Kidney epithelial cell (primary cell): ENCODE measurements around the gene RWDD4. TPM values are rescaled to one million over a fixed set of nuclear protein-coding genes. Genes with fewer than 3 reads are reported as not detected.
"Not testable (repeated sequence)": the region's sequence is repeated elsewhere in the genome, so short reads cannot be mapped to it uniquely, and the experiment has no call there.

ENCODE experiments used
- DNase-seq: peaks from one replicate; pipeline ENCODE4 v3.0.0-alpha.2; 2010; ENCODE audit warnings: low read depth
- H3K27me3 ChIP-seq: 2 replicates; pipeline ENCODE4 v1.6.0; 2011; ENCODE audit warnings: low read length; ENCODE audit not compliant: control insufficient read depth, insufficient read depth
- H3K36me3 ChIP-seq: 2 replicates; pipeline ENCODE4 v1.5.1; 2011; ENCODE audit warnings: low read length; ENCODE audit not compliant: control insufficient read depth, insufficient read depth
- H3K4me3 ChIP-seq: 2 replicates; pipeline ENCODE4 v1.5.1; 2011; ENCODE audit warnings: low read depth, mild to moderate bottlenecking, control low read depth, low read length
- total RNA-seq: library from RNA; depleted of rRNA; stranded (reverse); fragments of >200 nt; gene quantifications from 2 replicates; pipeline ENCODE4 v1.2.3, GENCODE V29; 2015
- TF ChIP-seq, protein P1 (sequence below): IDR thresholded peaks from 2 replicates; pipeline ENCODE4 v1.5.1; 2011; ENCODE audit warnings: mild to moderate bottlenecking, moderate library complexity, low read length, control low read depth, inconsistent platforms; ENCODE audit not compliant: insufficient read depth, poor library complexity, severe bottlenecking

RWDD4 gene
- total RNA-seq, 1 donor from 2014 or later, result 17.6 TPM

DNA sequence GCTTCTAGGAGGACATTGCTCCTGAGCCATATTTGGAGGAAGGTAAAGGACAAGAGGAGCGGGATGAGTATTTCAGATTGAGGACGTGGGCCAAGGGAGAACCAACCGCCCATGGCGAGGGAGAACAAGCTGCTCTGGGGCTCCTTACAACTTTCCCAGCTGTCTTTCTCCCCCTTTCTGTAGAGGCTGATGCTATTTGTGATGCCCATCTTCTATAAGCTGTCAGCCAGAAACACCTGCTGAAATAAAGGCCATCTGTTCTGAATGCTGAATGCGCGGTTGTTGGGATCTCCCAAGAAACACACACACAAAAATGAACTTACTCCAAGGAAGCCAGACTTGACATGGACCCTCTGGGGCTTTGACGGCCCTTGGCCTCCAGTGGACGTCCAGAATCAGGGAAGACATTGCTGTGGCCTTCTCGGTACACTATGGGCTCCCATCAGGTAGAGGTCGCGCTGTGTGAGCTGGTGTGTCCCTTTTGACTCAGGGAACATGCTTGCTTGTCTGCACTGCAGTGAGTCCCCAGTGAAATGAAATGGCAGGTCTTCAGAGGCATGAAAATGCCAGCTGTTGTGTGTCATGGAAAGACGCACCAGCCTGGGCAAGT lies 30.9 kb downstream of the RWDD4 start:
- H3K4me3 ChIP-seq, result no peak overlapping the region

GRCh38 chr4:183627286-183627685 lies 31.7 kb downstream of the RWDD4 start:
- not testable (repeated sequence) for H3K36me3 ChIP-seq, H3K4me3 ChIP-seq, H3K27me3 ChIP-seq, DNase-seq

More for the DNA sequence above, 30.9 kb downstream of the RWDD4 start:
- Histone ChIP-seq H3K36me3 (no peaks in the 10 kb centered on the region), H3K27me3 (no peaks in the 10 kb centered on the region)
- TF ChIP-seq, protein P1, sequence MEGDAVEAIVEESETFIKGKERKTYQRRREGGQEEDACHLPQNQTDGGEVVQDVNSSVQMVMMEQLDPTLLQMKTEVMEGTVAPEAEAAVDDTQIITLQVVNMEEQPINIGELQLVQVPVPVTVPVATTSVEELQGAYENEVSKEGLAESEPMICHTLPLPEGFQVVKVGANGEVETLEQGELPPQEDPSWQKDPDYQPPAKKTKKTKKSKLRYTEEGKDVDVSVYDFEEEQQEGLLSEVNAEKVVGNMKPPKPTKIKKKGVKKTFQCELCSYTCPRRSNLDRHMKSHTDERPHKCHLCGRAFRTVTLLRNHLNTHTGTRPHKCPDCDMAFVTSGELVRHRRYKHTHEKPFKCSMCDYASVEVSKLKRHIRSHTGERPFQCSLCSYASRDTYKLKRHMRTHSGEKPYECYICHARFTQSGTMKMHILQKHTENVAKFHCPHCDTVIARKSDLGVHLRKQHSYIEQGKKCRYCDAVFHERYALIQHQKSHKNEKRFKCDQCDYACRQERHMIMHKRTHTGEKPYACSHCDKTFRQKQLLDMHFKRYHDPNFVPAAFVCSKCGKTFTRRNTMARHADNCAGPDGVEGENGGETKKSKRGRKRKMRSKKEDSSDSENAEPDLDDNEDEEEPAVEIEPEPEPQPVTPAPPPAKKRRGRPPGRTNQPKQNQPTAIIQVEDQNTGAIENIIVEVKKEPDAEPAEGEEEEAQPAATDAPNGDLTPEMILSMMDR, result no peak
- DNase-seq, result no peak

GRCh38 chr4:183626168-183626567 lies 32.8 kb downstream of the RWDD4 start:
- H3K36me3 ChIP-seq, result no peaks in the 10 kb centered on the region
- no peaks in the 10 kb centered on the region for H3K27me3 ChIP-seq
- no peak for DNase-seq
- TF ChIP-seq, protein P1, result no peak
- H3K4me3 ChIP-seq, result no peak overlapping the region

DNA sequence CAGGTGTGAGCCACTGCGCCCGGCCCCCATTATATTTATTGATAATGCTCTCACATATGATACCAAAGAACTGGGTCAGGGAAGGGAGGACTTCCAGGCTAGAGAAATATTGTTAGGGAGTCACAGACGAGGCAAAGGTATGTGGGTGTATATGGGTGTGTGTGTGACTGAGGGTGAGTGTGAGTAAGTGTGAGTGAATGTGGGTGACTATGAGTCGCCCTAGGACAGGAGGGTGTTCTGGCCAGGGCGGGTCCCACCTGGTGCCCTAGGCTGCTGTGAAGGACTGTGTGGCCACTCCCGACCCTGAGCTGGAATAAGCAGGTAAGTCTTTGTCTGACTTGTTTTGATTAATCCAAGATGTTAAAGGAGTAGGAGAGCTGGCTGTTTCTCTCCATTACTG lies 34.4 kb downstream of the RWDD4 start:
- TF ChIP-seq, protein P1, result no peak
- Histone ChIP-seq H3K27me3 (no peaks in the 10 kb centered on the region), H3K4me3 (no peak overlapping the region), H3K36me3 (no peaks in the 10 kb centered on the region)
- DNase-seq, result no peak

- TF ChIP-seq, protein P1, result no peak
- DNase-seq, result no peak
- no peaks in the 10 kb centered on the region for H3K27me3 ChIP-seq
- H3K4me3 ChIP-seq, result no peak overlapping the region
- no peaks in the 10 kb centered on the region for H3K36me3 ChIP-seq
Observed at GRCh38 chr4:183621875-183622274, 37.1 kb downstream of the RWDD4 start.

DNA sequence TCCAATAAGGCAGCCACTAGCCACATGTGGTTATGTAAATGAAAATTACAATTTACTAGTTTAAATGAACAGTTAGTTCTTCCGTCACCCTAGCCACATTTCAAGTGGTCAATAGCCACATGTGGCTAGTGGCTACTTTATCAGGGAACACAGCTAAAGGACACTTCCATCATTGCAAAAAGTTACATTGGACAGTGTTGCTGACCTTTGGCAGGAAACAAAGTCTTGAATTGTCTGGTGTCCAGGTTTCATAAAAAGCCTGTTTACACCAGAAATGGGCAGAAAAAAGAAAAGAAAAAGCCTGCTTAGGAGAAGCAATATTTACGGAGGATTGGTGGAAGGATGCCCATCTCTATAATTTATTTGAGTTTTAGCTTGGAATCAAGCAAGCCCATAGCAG lies 38.6 kb downstream of the RWDD4 start:
- TF ChIP-seq, protein P1, result no peak
- DNase-seq, result no peak
- Histone ChIP-seq H3K36me3 (no peaks in the 10 kb centered on the region), H3K4me3 (no peak overlapping the region), H3K27me3 (no peaks in the 10 kb centered on the region)
